Fibroblast of skin of right biceps (primary cell): ENCODE measurements around the gene ESF1.
"Not testable (repeated sequence)": the region's sequence is repeated elsewhere in the genome, so short reads cannot be mapped to it uniquely, and the experiment has no call there.

Source experiments
- DNase-seq: peaks from one replicate; pipeline ENCODE4 v3.0.0-alpha.2; 2013

The ESF1 gene

GRCh38 chr20:13788167-13788834, 3.6 kb upstream of the ESF1 start:
- peak; percentile 48 for DNase-seq

GRCh38 chr20:13786143-13786828, 1.6 kb upstream of the ESF1 start:
- no peak for DNase-seq

GRCh38 chr20:13784271-13784892, 337 bp downstream of the ESF1 start:
- no peak for DNase-seq

GRCh38 chr20:13783528-13783927, 1.2 kb downstream of the ESF1 start:
- no peak for DNase-seq

GRCh38 chr20:13778827-13779226, 5.9 kb downstream of the ESF1 start:
- no peak for DNase-seq

- DNase-seq, result no peak
Measured at GRCh38 chr20:13777171-13777601, 7.5 kb downstream of the ESF1 start.

- no peak for DNase-seq
Measured at GRCh38 chr20:13775867-13776266, 8.9 kb downstream of the ESF1 start.

GRCh38 chr20:13772529-13772928, 12.2 kb downstream of the ESF1 start:
- DNase-seq, result no peak

- peak; percentile 29 for DNase-seq
Measured at GRCh38 chr20:13771853-13772453, 12.8 kb downstream of the ESF1 start.

- no peak for DNase-seq
Measured at GRCh38 chr20:13770141-13770540, 14.6 kb downstream of the ESF1 start.

- no peak for DNase-seq
Measured at GRCh38 chr20:13765868-13766416, 18.8 kb downstream of the ESF1 start.

- no peak for DNase-seq
Measured at GRCh38 chr20:13765299-13765698, 19.4 kb downstream of the ESF1 start.

GRCh38 chr20:13760451-13760946, 24.2 kb downstream of the ESF1 start:
- not testable (repeated sequence) for DNase-seq

GRCh38 chr20:13758884-13759283, 25.8 kb downstream of the ESF1 start:
- no peak for DNase-seq

- no peak for DNase-seq
Measured at GRCh38 chr20:13756551-13756950, 28.2 kb downstream of the ESF1 start.

GRCh38 chr20:13755809-13756208, 28.9 kb downstream of the ESF1 start:
- DNase-seq, result no peak

GRCh38 chr20:13753436-13754036, 31.2 kb downstream of the ESF1 start:
- peak; percentile 4 for DNase-seq

- DNase-seq, result no peak
Measured at GRCh38 chr20:13749811-13750210, 34.9 kb downstream of the ESF1 start.

GRCh38 chr20:13745784-13746183, 38.9 kb downstream of the ESF1 start:
- no peak for DNase-seq

GRCh38 chr20:13744352-13744751, 40.4 kb downstream of the ESF1 start:
- no peak for DNase-seq

- DNase-seq, result no peak
Measured at GRCh38 chr20:13741879-13742278, 42.8 kb downstream of the ESF1 start.

- peak; percentile 25 for DNase-seq
Measured at GRCh38 chr20:13739731-13740649, 44.7 kb downstream of the ESF1 start.
